ENCODE data around the gene UCKL1.

GRCh38 chr20:63959699-63960075 lies 3.5 kb upstream of the UCKL1 start:
- TF ChIP-seq POLR2A (IDR thresholded peaks at IDR 0.05) (no peak), CTCF (IDR thresholded peaks at IDR 0.05) (no peak)
